HG03457 (cell line): ENCODE data around the gene BET1.

Experiments used
- ATAC-seq: cut with Tn5 transposase; IDR thresholded peaks from one replicate; pipeline ENCODE4 v1.9.1; 2021; ENCODE audit warnings: moderate number of reproducible peaks; ENCODE audit not compliant: unreplicated experiment

The BET1 gene

DNA sequence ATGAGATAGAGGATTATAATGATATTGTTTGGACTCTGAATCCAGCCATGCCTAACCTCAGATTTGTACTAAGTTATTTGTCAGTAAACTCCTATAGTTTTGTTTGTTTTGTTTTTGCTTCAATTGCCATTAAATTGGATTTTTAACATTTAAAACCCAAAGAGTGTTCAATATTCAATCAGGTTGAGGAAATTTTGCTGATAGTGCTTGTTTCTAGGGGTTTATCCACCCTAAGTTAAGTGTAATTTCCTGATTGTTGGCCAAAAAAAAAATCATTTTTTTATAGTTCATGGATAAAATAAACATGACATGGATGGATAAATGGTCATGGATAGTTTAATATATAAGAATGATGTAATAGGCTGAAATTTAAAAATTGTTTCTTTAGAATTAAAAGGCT is 11.4 kb upstream of the BET1 start:
- ATAC-seq: no peak

DNA sequence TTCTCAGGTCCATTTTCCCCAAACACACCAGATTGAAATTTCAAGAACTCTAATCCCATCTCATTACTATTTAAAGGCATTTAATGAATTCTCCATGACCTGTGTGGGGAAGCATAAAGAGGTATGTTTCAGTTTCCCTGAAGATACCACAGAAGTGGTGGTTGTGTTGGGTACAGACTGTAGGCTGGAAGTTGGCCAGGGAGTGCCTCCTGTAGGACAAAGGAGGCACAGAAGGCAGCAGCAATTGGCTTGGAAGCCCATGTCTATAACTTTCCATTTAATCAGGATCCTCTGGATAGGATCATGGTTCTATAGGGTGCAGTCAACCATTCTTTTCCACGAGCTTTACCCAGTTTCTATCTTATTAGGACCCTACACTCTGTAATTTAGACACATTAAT is 8.6 kb upstream of the BET1 start:
- ATAC-seq: no peak

DNA sequence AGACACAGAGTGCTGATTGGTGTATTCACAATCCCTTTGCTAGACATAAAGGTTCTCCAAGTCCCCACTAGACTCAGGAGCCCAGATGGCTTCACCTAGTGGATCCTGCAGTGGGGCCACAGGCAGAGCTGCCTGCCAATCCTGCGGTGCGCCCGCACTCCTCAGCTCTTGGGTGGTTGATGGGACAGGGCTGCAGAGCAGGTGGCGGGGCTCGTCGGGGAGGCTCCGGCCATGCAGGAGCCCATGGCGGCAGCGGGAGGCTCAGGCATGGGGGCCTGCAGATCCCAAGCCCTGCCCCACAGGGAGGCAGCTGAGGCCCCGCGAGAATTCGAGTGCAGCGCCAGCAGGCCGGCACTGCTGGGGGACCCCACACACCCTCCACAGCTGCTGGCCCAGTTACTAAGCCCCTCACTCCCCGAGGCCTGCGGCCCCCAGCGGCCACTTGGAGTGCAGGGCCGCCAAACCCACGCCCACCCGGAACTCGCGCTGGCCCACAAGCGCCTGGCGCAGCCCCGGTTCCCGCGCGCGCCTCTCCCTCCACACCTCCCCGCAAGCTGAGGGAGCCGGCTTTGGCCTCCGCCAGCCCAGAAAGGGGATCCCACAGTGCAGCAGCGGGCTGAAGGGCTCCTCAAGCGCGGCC is 7.7 kb upstream of the BET1 start:
- no peak for ATAC-seq

DNA sequence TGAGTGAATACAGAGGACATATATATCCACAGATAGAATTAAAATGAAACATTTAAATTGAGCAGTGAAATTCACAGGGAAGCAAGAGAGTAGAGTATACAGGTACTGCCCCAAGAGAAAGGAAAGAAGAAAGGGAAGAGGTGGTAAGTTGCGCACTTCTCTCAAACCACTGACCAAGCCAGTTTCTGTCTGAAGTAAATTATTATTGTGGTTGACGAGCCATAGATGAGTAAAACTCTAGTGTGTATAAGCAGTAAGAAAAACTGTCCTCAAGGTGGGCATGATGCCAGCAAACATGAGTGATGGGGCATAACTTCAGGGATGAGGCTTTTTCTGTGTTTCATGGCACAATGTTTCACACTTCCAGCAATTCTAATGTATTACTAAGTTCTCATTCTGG is 4.4 kb upstream of the BET1 start:
- ATAC-seq: no peak

DNA sequence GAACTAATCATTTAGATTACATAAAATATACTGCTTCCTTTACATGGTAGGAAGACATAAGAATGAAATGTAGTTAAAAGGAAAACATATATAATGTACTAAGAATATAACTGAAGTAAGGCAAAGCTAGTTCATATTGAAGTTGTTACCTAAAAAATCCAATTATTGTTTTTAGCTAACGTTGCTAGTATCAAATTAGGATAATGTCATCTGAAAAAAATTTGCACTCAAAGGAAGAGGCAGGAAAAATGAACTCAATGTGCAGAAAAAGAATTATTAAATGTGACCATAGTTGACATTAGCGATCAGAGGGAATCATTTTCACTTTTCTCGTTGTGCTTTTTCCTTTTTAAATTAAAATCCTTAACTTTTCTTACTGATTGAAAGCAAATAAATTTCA is 1.6 kb upstream of the BET1 start:
- no peak for ATAC-seq

DNA sequence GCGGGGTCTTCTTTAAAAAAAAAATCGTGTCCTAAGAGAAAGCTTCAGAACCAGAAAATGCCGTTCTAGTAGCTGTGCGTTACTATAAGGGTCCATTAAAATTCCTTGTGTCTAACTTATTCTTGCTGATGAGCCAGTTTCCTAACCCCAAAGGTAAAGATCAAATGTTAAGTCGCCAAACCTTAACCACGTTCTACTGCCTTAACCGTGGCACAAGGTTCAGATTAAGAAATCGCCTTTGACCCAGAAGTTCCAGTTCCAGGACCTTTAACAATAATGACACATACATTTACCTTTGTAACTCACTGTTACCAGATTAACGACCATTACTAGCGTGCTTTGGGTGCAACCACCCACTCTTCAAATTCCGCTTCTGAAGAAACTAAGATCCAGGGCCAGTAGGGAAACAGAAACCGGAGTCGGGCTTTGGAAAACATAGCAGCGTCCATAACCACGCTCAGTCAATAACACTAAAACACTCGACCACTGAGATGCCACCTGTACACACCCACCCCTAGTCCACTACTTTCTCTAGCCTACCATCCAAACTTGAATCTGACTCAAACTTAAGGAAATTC is 620 bp downstream of the BET1 start:
- ATAC-seq: peak; percentile 18

DNA sequence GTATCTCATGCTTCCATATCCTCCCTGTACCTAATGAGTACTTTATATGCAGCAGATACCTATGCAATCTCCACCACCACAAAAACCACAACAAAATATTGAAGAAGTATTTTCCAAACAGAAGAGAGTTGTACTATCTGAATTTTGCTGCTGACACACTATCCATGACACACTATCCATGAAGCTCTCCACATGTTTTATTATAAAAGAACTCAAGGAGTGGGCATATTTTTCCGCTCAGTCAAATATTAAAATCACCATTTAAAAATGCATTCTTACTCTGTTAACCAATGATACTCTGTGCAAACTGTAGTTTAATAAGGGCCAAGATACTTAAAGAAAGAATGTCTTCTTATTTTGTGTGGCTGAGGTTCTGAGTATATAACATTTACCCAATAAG is 2.8 kb downstream of the BET1 start:
- no peak for ATAC-seq

DNA sequence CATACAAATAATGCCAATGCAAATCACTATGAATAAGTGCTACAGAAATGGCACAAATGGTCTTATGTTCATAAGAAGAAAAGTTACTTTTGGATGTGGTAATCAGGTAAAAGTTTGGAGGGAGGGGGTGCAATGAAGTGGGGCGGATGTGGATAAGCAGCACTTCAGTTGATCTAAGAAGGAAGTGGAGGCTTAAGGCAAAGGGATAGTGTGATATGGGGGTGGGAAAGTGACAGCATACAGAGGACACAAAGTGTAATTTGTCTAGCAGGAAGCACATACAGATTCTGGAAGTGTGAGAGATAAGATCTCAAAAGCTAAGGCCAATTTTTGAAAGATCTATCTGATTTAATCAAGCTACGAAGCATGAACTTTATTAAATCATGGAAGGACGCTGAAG is 6.3 kb downstream of the BET1 start:
- ATAC-seq: no peak

DNA sequence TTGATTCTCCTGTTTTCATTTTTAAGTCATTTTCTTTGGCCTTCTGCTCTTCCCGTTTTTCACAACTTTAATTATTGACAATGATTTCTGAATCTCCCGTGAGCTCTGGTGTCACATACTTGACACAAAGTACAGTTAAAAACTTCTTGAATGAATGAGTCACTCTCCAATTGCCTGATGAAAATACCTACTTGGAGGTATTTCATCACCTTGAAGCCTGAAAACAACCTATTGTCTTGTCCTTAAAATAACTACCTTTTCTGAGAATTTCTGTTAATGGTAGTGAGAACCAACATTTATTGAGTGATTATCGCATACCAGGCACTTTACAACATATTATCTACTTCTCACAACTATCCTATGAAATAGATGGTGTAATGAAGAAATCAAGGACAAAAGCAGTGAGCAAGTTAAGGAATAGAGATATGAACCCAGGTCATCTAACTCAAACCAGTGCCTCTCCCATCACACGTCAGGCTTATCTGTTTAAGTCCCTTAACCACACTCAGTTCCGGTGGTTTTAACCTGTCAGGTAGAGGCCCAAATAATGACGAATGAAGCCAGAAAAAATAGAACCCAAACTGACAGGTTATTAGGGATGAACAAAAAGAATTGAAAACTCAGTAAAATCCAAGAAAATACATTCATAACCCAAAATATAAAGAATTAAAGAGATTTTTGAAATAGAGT is 11.6 kb downstream of the BET1 start:
- ATAC-seq: no peak

DNA sequence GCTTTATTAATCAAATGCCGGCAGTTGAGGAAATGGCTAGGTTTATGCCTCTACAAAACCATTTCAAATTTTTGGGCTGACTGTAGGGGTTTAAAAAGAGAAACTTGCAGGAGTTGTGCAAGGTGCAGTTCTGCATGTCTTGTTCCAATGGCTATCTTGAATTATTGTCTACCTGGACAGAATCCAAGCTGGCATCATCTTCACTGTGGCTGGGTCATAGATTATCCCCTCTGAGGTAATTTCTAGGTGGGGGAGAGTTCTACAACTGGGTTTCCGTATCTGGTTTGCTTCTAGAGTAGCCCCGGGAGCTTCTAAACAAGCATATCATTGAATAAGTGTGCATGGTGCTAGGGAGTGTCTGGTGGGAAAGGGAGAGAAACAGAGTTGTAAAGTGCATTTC is 16.9 kb downstream of the BET1 start:
- ATAC-seq: no peak

DNA sequence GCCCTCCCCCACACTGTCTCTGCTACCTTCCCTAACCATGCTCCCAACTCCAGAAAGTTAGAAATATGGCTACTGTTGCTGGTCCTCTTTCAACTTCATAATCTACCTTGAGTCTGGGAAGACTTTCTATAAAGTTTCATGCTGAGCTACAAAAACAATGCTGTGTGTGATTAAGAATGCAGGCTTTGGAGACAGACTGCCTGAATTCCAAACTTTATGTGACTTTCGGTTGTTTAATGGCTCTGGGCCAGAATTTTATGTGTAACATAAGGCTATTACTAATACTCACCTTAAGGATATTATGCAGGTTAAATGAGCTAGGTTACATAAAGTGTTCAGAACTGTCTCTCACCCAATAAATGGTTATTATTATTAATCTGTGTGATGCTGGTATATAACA is 19.1 kb downstream of the BET1 start:
- ATAC-seq: no peak

DNA sequence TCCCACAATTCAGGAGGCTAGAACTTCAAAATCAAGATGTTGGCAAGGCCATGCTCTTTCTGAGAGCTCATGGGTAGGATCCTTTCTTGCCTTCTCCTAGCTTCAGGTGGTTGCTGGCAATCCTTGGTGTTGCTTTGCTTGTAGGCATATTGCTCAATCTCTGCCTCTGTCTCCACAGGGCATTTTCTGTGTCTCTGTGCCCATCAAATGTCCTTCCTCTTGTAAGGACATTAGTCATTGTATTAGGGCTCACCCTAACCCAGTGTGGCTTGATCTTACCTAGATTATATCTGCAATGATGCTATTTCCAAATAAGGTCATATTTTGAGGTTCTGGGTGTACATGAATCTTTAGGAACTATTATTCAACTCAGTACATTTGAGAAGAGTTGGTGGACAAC is 20.1 kb downstream of the BET1 start:
- no peak for ATAC-seq

DNA sequence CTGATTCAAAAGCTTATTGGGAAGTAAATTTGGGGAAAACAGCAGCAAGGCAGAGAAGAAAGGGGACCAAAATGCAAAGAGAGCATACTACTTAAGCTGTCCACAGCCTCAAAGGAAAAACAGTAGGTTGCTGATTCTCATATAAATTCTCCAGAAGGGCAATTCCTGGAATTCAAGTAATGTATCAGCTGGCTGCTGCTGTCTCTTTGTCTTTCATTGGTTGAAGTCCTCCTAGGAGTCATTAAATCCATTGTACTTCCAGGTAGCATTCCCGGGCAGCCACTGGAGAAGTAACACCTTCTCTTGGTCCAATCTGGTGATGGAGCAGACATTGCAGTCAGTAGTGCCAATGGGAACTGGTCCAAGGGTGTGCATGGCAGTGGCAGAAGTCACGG is 22.7 kb downstream of the BET1 start:
- no peak for ATAC-seq

DNA sequence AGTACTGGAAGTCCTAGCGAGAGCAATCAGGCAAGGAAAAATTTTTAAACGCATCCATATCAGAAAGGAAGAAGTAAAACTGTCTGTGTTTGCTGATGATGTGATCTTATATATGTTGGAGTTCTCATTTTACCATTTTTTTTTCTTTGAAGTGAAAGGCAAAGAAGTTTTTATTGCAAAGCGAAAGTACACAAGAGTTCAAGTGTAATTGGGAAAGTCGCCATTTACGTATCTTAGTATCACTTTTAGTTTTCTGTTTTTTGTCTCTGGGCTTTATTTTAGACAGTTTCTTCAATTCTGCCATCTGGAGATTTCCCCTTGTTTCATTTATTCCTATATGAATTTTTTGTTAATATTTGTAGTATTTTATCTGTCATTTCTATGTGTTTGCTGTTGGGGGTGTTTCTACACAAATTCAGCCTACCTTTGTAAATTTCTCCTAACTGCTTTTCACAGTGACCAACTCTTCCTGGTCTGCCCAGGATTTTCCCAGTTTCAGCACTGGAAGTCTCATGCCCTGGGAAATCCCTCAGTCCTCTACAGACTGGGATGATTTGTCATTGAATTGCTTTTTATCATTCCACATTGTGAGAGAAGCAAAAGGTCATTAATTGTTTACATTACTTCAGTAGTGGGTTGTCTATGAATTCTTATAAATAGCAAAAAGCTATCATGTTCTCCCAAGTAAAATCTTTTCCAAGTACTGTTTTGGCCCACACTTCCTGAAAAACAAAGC is 23.2 kb downstream of the BET1 start:
- no peak for ATAC-seq

DNA sequence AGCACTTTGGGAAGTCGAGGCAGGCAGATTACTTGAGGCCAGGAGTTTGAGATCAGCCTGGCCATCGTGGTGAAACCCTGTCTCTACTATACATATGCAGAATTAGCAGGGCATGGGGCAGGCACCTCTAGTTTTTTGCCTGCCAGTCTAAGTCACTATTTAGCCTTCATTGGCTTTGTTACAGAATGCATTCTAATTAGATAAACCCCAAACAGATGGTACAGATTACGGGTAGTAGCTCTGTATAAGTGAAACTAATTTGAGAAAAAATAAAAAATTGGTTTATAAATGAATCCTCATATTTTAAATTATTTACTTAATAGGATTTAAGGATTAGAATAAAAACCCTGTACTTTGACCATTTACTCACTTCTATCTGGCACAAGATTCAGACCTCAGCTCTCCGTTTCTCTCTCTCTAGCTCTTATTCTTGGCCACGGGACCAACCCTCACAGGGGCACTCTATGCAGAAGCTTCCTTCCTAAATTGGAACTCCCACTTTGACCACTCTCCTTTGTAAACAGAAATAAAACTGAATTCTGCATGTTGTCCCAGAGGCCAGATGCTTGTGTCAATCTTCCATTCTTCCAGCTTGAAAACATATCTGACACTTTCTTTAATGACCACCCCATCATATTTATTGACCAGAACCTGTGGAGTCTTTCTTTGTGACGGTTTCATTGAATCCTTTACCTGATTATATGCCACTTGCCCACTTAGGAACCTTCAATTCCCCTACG is 26.8 kb downstream of the BET1 start:
- ATAC-seq: no peak

DNA sequence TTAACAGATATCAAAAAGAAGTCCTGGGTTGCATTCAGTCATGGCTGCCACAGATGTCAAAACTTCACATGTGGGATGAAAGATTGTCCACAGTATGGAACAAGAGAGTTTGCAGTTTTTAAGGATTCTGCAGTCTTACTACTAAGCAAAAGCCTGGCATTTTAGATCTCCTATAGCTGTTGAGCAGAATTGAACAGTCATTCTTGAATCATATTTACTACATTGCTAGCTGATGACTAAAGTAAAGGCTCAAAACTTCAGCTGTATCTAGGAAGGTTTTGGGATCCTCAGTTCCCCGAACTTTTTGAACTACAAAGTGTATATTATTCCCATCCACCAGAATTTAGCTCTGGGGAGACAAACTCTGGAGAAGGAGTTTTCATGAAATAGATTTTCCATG is 31.0 kb downstream of the BET1 start:
- ATAC-seq: no peak

DNA sequence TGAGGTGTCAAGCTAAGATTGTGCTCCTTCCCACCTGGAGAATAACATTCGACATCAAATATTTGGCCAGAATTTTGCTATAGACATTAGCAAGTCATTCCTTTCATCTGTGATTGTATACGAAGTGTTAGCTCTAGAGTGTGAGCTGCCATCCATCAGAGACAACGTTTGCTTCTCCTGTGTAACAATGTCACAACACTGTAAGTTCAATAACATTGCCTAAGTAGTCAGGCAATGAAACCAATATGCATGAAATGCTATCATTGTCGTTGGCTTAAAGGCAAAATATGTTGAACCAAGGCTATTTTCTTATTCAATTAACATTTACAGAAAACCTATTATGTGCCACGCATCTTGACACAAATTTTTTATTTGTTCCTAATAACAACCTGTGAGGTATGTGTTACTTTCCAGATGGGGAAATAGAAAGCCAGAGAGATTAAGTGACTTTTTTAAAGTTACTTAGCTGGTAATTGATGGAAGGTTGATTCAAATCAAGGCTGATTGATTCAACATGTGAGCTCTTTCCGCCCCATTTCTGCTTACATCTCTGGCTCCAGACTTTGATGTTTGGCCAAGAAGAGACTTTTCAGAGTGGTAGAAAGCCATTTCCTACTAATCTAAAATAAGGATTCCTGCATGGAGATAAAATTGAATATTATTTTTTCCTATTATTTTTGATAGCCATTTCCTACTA is 32.0 kb downstream of the BET1 start:
- ATAC-seq: no peak

DNA sequence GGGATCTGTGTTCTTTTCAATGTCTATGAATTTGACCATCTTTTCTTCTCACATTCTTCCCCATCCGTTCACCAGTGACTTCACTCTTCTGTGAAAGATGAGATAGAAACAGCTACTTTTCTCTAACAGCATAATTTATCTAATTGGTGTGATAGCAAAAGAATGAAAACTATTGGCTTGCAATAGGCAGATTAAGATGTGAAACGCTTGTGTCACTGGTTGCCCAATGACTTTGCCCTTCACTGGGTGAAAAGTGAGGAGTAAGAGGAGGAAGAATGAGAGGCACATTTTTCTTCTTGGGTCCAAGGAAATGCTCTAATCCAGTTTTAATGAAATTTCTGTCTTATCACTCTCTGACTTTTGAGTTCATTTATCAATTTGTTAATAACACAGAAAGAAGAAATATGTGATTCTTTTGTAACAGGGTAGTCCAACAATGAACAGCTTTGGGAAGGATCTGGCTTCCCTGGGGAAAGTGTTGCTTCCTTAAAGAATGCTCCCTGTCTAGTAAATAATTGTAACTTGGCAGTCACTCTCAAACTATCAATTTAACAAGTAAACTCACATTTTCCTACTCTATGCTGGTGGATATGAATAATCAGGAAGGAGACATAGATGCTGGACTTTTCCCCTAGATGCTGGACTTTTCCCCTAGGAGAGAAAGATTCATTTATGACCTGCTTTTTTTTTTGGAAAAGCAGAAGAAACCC is 35.1 kb downstream of the BET1 start:
- no peak for ATAC-seq

DNA sequence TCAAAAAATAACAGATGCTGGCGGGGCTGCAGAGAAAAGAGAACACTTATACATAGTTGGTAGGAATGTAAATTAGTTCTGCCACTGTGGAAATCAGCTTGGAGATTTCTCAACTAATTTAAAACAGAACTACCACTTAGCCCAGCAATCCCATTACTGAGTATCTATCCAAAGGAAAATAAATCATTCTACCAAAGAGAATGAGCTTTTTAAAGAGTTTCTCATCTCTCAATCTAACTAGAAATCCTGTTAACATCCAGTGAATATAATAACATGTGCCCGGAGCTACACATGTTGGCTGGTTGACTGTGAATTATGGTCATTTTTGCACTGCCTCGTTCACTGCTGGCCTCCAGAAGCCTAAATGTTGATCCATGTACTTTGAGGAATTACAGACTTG is 39.3 kb downstream of the BET1 start:
- ATAC-seq: no peak

DNA sequence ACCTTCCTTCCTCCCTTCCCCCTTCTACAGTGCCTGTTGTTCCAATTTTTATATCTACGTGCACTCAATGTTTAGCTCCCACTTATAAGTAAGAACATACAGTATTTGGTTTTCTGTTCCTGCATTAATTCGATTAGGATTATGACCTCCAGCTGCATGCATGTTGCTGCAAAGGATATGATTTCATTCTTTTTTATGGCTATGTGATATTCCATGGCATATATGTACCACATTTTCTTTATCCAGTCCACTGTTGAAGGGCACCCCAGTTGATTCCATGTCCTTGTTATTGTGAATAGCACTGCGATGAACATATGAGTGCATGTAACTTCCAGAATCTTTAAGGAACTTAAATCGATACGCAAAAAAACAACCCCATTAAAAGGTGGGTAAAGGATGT is 39.9 kb downstream of the BET1 start:
- ATAC-seq: no peak
